ENCODE data around the gene PTPRG. TPM values are rescaled to one million over a fixed set of nuclear protein-coding genes. Genes with fewer than 3 reads are reported as not detected.
A peak's percentile ranks its signal among the peaks of the same experiment; 100 is the strongest.

The PTPRG gene
- total RNA-seq, 1 experiment from 2014 or later: 11.7 TPM

GRCh38 chr3:62109534-62109933, 548.2 kb downstream of the PTPRG start:
- no peak overlapping the region for H3K27ac ChIP-seq (ENCODE audit: low read depth, low read length, poor library complexity, severe bottlenecking)
- H3K36me3 ChIP-seq (ENCODE audit: insufficient read depth, low read length, poor library complexity, severe bottlenecking): no peaks in the 10 kb centered on the region
- no peaks in the 10 kb centered on the region for H3K9me3 ChIP-seq (ENCODE audit: low read depth, low read length, poor library complexity, severe bottlenecking)
- no peak overlapping the region for H3K4me3 ChIP-seq (ENCODE audit: low read depth, low read length, poor library complexity, severe bottlenecking)
- TF ChIP-seq EZH2 (IDR thresholded peaks at IDR 0.05; ENCODE audit: borderline replicate concordance, low read depth, low read length, poor library complexity, severe bottlenecking): no peak
- TF ChIP-seq, protein P1, sequence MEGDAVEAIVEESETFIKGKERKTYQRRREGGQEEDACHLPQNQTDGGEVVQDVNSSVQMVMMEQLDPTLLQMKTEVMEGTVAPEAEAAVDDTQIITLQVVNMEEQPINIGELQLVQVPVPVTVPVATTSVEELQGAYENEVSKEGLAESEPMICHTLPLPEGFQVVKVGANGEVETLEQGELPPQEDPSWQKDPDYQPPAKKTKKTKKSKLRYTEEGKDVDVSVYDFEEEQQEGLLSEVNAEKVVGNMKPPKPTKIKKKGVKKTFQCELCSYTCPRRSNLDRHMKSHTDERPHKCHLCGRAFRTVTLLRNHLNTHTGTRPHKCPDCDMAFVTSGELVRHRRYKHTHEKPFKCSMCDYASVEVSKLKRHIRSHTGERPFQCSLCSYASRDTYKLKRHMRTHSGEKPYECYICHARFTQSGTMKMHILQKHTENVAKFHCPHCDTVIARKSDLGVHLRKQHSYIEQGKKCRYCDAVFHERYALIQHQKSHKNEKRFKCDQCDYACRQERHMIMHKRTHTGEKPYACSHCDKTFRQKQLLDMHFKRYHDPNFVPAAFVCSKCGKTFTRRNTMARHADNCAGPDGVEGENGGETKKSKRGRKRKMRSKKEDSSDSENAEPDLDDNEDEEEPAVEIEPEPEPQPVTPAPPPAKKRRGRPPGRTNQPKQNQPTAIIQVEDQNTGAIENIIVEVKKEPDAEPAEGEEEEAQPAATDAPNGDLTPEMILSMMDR (conservative IDR thresholded peaks at IDR 0.05; ENCODE audit: low read depth, low read length): no peak
- H3K27me3 ChIP-seq (replicated peaks; ENCODE audit: insufficient read depth, low read depth, low read length, poor library complexity): no peaks in the 10 kb centered on the region
- no TSS peak for BruUV-seq (replicated peaks)
- intact Hi-C loops (cut with micrococcal nuclease; ENCODE audit: unreplicated experiment): no loop called here
- ChIA-PET CTCF (no interaction called here), POLR2A (ENCODE audit: low non-redundant PET) (no interaction called here)
- no peaks in the 10 kb centered on the region for H3K4me1 ChIP-seq (ENCODE audit: insufficient read depth, low read length, poor library complexity, severe bottlenecking)
- DNase-seq (ENCODE audit: low spot score): peak; percentile 2

GRCh38 chr3:62110443-62111225, 549.3 kb downstream of the PTPRG start:
- no peak for DNase-seq (ENCODE audit: low spot score)
- BruUV-seq (replicated peaks): no TSS peak

DNA sequence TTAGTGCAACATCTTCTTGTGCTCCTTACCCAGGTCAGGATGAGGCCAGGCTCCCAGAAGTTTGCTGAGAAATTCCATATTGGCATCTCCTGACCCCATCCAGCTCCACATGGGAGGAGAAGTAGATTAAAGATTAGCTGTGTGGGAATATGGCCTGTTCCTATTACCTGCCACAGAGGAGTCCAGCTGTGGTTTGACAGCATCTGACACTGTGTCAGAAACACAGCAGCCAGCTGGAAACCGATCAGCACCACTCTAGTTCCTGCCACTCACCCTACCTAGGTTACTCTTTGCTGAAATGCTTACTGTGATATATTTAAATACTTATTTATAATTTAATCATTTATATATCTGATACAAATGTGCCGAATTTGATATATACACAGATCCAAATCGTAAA, 551.7 kb downstream of the PTPRG start:
- CTCF ChIA-PET: no interaction called here
- Histone ChIP-seq H3K4me1 (ENCODE audit: insufficient read depth, low read length, poor library complexity, severe bottlenecking) (no peaks in the 10 kb centered on the region), H3K4me3 (ENCODE audit: low read depth, low read length, poor library complexity, severe bottlenecking) (no peak overlapping the region), H3K9me3 (ENCODE audit: low read depth, low read length, poor library complexity, severe bottlenecking) (no peaks in the 10 kb centered on the region), H3K27me3 (replicated peaks; ENCODE audit: insufficient read depth, low read depth, low read length, poor library complexity) (no peaks in the 10 kb centered on the region), H3K27ac (ENCODE audit: low read depth, low read length, poor library complexity, severe bottlenecking) (no peak overlapping the region), H3K36me3 (ENCODE audit: insufficient read depth, low read length, poor library complexity, severe bottlenecking) (no peaks in the 10 kb centered on the region)
- intact Hi-C loops (cut with micrococcal nuclease; ENCODE audit: unreplicated experiment): no loop called here
- POLR2A ChIA-PET (ENCODE audit: low non-redundant PET): no interaction called here
- TF ChIP-seq EZH2 (IDR thresholded peaks at IDR 0.05; ENCODE audit: borderline replicate concordance, low read depth, low read length, poor library complexity, severe bottlenecking): no peak
- TF ChIP-seq, protein P1 (conservative IDR thresholded peaks at IDR 0.05; ENCODE audit: low read depth, low read length): no peak
- no TSS peak for BruUV-seq (replicated peaks)
- DNase-seq (ENCODE audit: low spot score): no peak

More at GRCh38 chr3:62110443-62111225, 549.3 kb downstream of the PTPRG start:
- ChIA-PET CTCF (no interaction called here), POLR2A (ENCODE audit: low non-redundant PET) (no interaction called here)
- Histone ChIP-seq H3K4me3 (ENCODE audit: low read depth, low read length, poor library complexity, severe bottlenecking) (no peak overlapping the region), H3K36me3 (ENCODE audit: insufficient read depth, low read length, poor library complexity, severe bottlenecking) (no peaks in the 10 kb centered on the region), H3K27me3 (replicated peaks; ENCODE audit: insufficient read depth, low read depth, low read length, poor library complexity) (no peaks in the 10 kb centered on the region), H3K4me1 (ENCODE audit: insufficient read depth, low read length, poor library complexity, severe bottlenecking) (no peaks in the 10 kb centered on the region), H3K27ac (ENCODE audit: low read depth, low read length, poor library complexity, severe bottlenecking) (no peak overlapping the region), H3K9me3 (ENCODE audit: low read depth, low read length, poor library complexity, severe bottlenecking) (no peaks in the 10 kb centered on the region)
- intact Hi-C loops (cut with micrococcal nuclease; ENCODE audit: unreplicated experiment): no loop called here
- TF ChIP-seq, protein P1 (conservative IDR thresholded peaks at IDR 0.05; ENCODE audit: low read depth, low read length): no peak
- no peak for TF ChIP-seq EZH2 (IDR thresholded peaks at IDR 0.05; ENCODE audit: borderline replicate concordance, low read depth, low read length, poor library complexity, severe bottlenecking)
